ENCODE measurements around the gene IFNW1. TPM values are rescaled to one million over a fixed set of nuclear protein-coding genes. Genes with fewer than 3 reads are reported as not detected.

IFNW1 gene
- total RNA-seq, 1 experiment from 2014 or later: not detected

GRCh38 chr9:21174671-21175070, 33.0 kb upstream of the IFNW1 start:
- Mint-ChIP-seq H3K9me3 (no peaks in the 10 kb centered on the region), H3K4me3 (no peak overlapping the region), H3K4me1 (no peaks in the 10 kb centered on the region), H3K36me3 (no peaks in the 10 kb centered on the region), H3K27me3 (ENCODE audit: low read depth) (peaks cover 11% of the 10 kb centered on the region), H3K27ac (no peak overlapping the region)
- ATAC-seq (no peak), DNase-seq (ENCODE audit: low spot score) (no peak)
- TF ChIP-seq ZNF671 (CRISPR knock-in tag; IDR thresholded peaks at IDR 0.05): no peak
- no peak for TF ChIP-seq FOXK1 (CRISPR knock-in tag; IDR thresholded peaks at IDR 0.05)
- TF ChIP-seq, protein P1, sequence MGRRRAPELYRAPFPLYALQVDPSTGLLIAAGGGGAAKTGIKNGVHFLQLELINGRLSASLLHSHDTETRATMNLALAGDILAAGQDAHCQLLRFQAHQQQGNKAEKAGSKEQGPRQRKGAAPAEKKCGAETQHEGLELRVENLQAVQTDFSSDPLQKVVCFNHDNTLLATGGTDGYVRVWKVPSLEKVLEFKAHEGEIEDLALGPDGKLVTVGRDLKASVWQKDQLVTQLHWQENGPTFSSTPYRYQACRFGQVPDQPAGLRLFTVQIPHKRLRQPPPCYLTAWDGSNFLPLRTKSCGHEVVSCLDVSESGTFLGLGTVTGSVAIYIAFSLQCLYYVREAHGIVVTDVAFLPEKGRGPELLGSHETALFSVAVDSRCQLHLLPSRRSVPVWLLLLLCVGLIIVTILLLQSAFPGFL (CRISPR knock-in tag; IDR thresholded peaks at IDR 0.05; ENCODE audit: borderline replicate concordance): no peak
- CTCF ChIA-PET: interaction anchor here (1.0 kb wide), 1 partner anchor 9 kb away, joined by 3 read pairs; no protein-coding TSS in a partner anchor
- POLR2A ChIA-PET: no interaction called here

DNA sequence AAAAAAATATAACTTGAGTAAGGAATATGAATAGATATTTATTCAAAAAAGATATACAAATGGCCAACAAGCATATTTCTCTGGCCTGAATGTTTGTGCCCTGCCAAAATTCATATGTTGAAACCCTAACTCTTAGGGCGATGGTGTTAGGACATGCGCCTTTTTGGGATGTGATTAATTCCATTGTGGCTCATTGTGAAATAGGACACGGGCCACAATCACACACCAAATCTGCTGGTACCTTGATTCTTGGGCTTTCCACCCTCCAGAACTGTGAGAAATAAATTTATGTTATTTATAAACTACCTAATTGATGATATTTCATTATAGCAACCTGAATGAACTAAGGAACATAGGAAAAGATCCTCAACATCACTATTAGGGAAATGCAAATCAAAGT, 30.5 kb upstream of the IFNW1 start:
- POLR2A ChIA-PET: no interaction called here
- Mint-ChIP-seq H3K36me3 (no peaks in the 10 kb centered on the region), H3K27ac (no peak overlapping the region), H3K9me3 (no peaks in the 10 kb centered on the region), H3K4me3 (no peak overlapping the region), H3K27me3 (ENCODE audit: low read depth) (peaks cover 8% of the 10 kb centered on the region; the same call in 1 of the 2 replicates), H3K4me1 (no peaks in the 10 kb centered on the region)
- TF ChIP-seq ZNF219 (CRISPR knock-in tag; IDR thresholded peaks at IDR 0.05; ENCODE audit: borderline replicate concordance) (no peak), NFE2L1 (CRISPR knock-in tag; IDR thresholded peaks at IDR 0.05) (no peak), MLX (CRISPR knock-in tag; IDR thresholded peaks at IDR 0.05) (no peak), CREM (CRISPR knock-in tag; IDR thresholded peaks at IDR 0.05) (no peak), GTF2I (CRISPR knock-in tag; conservative IDR thresholded peaks at IDR 0.05) (no peak), TP53 (CRISPR knock-in tag; IDR thresholded peaks at IDR 0.05) (no peak)
- TF ChIP-seq, protein P2, sequence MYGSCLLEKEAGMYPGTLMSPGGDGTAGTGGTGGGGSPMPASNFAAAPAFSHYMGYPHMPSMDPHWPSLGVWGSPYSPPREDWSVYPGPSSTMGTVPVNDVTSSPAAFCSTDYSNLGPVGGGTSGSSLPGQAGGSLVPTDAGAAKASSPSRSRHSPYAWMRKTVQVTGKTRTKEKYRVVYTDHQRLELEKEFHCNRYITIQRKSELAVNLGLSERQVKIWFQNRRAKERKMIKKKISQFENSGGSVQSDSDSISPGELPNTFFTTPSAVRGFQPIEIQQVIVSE (CRISPR knock-in tag; IDR thresholded peaks at IDR 0.05; ENCODE audit: borderline replicate concordance): no peak
- TF ChIP-seq, protein P3, sequence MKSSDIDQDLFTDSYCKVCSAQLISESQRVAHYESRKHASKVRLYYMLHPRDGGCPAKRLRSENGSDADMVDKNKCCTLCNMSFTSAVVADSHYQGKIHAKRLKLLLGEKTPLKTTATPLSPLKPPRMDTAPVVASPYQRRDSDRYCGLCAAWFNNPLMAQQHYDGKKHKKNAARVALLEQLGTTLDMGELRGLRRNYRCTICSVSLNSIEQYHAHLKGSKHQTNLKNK (CRISPR knock-in tag; IDR thresholded peaks at IDR 0.05): no peak
- TF ChIP-seq, protein P4, sequence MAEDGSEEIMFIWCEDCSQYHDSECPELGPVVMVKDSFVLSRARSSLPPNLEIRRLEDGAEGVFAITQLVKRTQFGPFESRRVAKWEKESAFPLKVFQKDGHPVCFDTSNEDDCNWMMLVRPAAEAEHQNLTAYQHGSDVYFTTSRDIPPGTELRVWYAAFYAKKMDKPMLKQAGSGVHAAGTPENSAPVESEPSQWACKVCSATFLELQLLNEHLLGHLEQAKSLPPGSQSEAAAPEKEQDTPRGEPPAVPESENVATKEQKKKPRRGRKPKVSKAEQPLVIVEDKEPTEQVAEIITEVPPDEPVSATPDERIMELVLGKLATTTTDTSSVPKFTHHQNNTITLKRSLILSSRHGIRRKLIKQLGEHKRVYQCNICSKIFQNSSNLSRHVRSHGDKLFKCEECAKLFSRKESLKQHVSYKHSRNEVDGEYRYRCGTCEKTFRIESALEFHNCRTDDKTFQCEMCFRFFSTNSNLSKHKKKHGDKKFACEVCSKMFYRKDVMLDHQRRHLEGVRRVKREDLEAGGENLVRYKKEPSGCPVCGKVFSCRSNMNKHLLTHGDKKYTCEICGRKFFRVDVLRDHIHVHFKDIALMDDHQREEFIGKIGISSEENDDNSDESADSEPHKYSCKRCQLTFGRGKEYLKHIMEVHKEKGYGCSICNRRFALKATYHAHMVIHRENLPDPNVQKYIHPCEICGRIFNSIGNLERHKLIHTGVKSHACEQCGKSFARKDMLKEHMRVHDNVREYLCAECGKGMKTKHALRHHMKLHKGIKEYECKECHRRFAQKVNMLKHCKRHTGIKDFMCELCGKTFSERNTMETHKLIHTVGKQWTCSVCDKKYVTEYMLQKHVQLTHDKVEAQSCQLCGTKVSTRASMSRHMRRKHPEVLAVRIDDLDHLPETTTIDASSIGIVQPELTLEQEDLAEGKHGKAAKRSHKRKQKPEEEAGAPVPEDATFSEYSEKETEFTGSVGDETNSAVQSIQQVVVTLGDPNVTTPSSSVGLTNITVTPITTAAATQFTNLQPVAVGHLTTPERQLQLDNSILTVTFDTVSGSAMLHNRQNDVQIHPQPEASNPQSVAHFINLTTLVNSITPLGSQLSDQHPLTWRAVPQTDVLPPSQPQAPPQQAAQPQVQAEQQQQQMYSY (CRISPR knock-in tag; IDR thresholded peaks at IDR 0.05): no peak
- TF ChIP-seq, protein P5, sequence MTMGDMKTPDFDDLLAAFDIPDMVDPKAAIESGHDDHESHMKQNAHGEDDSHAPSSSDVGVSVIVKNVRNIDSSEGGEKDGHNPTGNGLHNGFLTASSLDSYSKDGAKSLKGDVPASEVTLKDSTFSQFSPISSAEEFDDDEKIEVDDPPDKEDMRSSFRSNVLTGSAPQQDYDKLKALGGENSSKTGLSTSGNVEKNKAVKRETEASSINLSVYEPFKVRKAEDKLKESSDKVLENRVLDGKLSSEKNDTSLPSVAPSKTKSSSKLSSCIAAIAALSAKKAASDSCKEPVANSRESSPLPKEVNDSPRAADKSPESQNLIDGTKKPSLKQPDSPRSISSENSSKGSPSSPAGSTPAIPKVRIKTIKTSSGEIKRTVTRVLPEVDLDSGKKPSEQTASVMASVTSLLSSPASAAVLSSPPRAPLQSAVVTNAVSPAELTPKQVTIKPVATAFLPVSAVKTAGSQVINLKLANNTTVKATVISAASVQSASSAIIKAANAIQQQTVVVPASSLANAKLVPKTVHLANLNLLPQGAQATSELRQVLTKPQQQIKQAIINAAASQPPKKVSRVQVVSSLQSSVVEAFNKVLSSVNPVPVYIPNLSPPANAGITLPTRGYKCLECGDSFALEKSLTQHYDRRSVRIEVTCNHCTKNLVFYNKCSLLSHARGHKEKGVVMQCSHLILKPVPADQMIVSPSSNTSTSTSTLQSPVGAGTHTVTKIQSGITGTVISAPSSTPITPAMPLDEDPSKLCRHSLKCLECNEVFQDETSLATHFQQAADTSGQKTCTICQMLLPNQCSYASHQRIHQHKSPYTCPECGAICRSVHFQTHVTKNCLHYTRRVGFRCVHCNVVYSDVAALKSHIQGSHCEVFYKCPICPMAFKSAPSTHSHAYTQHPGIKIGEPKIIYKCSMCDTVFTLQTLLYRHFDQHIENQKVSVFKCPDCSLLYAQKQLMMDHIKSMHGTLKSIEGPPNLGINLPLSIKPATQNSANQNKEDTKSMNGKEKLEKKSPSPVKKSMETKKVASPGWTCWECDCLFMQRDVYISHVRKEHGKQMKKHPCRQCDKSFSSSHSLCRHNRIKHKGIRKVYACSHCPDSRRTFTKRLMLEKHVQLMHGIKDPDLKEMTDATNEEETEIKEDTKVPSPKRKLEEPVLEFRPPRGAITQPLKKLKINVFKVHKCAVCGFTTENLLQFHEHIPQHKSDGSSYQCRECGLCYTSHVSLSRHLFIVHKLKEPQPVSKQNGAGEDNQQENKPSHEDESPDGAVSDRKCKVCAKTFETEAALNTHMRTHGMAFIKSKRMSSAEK (CRISPR knock-in tag; IDR thresholded peaks at IDR 0.05; ENCODE audit: borderline replicate concordance): no peak
- TF ChIP-seq, protein P6, sequence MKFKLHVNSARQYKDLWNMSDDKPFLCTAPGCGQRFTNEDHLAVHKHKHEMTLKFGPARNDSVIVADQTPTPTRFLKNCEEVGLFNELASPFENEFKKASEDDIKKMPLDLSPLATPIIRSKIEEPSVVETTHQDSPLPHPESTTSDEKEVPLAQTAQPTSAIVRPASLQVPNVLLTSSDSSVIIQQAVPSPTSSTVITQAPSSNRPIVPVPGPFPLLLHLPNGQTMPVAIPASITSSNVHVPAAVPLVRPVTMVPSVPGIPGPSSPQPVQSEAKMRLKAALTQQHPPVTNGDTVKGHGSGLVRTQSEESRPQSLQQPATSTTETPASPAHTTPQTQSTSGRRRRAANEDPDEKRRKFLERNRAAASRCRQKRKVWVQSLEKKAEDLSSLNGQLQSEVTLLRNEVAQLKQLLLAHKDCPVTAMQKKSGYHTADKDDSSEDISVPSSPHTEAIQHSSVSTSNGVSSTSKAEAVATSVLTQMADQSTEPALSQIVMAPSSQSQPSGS (CRISPR knock-in tag; IDR thresholded peaks at IDR 0.05; ENCODE audit: borderline replicate concordance, low read depth): no peak
- DNase-seq (ENCODE audit: low spot score) (no peak), ATAC-seq (no peak)
- CTCF ChIA-PET: no interaction called here

All from WTC11 (cell line).